NB4 (cell line): Measurements from ENCODE around the gene GTF2H4.
"Not testable (repeated sequence)": the region's sequence is repeated elsewhere in the genome, so short reads cannot be mapped to it uniquely, and the experiment has no call there.

Experiments used
- DNase-seq: peaks from one replicate; pipeline ENCODE4 v3.0.0; 2010; ENCODE audit warnings: low read depth
- H3K4me3 ChIP-seq: one replicate; pipeline ENCODE4 v1.5.1; 2011; ENCODE audit warnings: mild to moderate bottlenecking, low read depth, low read length, moderate library complexity
- CTCF ChIP-seq: IDR thresholded peaks from one replicate; pipeline ENCODE4 v1.5.1; 2012; ENCODE audit warnings: low read depth, low read length
- MAX ChIP-seq: IDR thresholded peaks from 2 replicates; pipeline ENCODE4 v1.6.1; 2011; ENCODE audit warnings: low read depth, low read length
- MYC ChIP-seq: IDR thresholded peaks from 2 replicates; pipeline ENCODE4 v1.6.1; 2011; ENCODE audit warnings: low read depth, low read length
- POLR2A ChIP-seq: IDR thresholded peaks from 2 replicates; pipeline ENCODE4 v1.6.1; 2011; ENCODE audit warnings: mild to moderate bottlenecking; ENCODE audit not compliant: insufficient read length; ENCODE audit errors: extremely low read depth

GTF2H4 gene

GRCh38 chr6:30870546-30870945 is 37.5 kb upstream of the GTF2H4 start:
- no peak for DNase-seq
- no peak overlapping the region for H3K4me3 ChIP-seq
- TF ChIP-seq POLR2A (no peak), MYC (no peak)

- no peak for TF ChIP-seq MAX
- TF ChIP-seq CTCF = no peak
- TF ChIP-seq POLR2A = no peak
- no peak overlapping the region for H3K4me3 ChIP-seq
- DNase-seq = no peak
These were observed 36.3 kb upstream of the GTF2H4 start for GRCh38 chr6:30871592-30872183.

DNA sequence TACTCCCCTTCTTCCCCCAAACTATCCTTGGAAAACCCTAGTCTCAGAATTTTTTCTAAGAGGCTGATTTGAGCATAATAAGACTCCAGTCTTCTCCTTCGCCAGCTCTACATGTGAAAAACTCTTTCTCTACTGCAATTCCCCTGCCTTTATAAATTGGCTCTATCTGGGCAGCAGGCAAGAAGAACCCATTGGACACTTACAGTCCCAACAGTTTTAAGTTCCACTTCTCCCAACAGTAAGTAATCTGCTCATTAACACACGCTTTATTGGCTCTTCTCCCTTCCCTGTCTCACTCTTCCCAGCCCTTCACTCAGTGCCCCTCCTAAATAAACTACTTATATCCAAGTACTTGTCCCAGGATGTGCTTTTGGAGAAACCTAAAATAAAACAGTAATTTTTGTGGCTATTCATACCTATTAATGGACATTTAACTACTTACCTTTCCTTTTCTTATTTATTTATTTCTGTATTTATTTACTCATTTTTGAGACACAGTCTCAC is 34.8 kb upstream of the GTF2H4 start:
- no peak overlapping the region for H3K4me3 ChIP-seq
- TF ChIP-seq MAX = no peak
- TF ChIP-seq CTCF = no peak
- TF ChIP-seq MYC = no peak
- TF ChIP-seq POLR2A = no peak
- DNase-seq = no peak

DNA sequence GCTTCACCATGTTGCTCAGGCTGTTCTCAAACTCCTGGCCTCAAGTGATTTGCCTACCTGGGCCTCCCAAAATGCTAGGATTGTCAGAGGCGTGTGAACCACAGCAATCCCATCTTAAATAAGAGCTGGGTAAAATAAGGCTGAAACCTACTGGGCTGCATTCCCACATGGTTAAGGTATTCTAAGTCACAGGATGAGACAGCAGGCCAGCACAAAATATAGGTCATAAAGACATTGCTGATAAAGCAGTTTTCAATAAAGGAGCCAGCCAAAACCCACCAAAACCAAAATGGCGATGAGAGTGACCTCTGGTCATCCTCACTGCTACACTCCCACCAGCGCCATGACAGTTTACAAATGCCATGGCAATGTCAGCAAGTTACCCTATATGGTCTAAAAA is 34.2 kb upstream of the GTF2H4 start:
- H3K4me3 ChIP-seq, DNase-seq: not testable (repeated sequence)

- TF ChIP-seq POLR2A (no peak), MYC (no peak)
- H3K4me3 ChIP-seq = no peak overlapping the region
- DNase-seq = no peak
These were observed 32.6 kb upstream of the GTF2H4 start for GRCh38 chr6:30875244-30876038.

DNA sequence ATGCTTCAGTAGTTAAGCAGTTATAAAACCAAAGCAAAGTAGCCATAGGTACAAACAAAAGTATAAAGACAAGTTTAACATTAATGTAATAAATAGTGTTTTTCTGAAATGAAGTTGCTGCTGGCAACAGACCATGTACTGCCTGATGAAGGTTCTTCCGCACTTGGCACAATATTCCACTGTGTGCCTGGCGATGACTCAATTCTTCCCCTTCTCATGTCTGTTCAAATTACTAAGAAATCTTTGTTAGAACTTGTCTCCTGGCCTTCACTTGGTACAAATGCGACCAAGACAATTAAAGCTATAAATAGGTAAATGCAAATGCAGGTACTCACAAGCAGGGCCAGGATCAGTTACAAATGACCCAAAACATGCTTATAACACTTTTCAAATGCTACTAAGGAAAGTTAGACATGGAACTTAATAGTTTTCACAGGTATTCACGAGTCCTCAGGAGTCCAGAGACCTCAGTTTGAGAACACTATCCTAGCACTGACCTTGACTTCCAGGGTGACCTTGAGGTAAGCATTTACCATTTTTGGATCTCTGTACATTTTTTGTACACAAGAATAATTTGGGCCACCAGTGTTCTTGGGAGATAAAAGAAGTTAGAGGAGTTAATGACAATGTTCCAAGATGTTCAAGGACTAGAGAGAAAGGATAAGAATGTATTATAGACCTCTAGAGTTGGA is 31.8 kb upstream of the GTF2H4 start:
- TF ChIP-seq MAX = no peak
- no peak for TF ChIP-seq MYC
- no peak for TF ChIP-seq POLR2A
- no peak for TF ChIP-seq CTCF
- DNase-seq = no peak
- H3K4me3 ChIP-seq = no peak overlapping the region

- TF ChIP-seq MYC = no peak
- peak; percentile 92 for TF ChIP-seq CTCF
- H3K4me3 ChIP-seq = no peak overlapping the region
- DNase-seq = peak; percentile 80
These were observed 30.4 kb upstream of the GTF2H4 start for GRCh38 chr6:30877419-30878262.
